K562 (cell line): ENCODE measurements around the gene DNAJC13.
"Not testable (repeated sequence)": the region's sequence is repeated elsewhere in the genome, so short reads cannot be mapped to it uniquely, and the experiment has no call there.

Source experiments
- RFX5 ChIP-seq: IDR thresholded peaks from 2 replicates; pipeline ENCODE4 v1.6.1; 2011; ENCODE audit warnings: low read depth, mild to moderate bottlenecking, improper control_type of control experiment, low read length
- ZSCAN29 ChIP-seq: fragments of 450-650 bp; IDR thresholded peaks from 2 replicates; pipeline ENCODE4 v1.6.1; 2017

DNA sequence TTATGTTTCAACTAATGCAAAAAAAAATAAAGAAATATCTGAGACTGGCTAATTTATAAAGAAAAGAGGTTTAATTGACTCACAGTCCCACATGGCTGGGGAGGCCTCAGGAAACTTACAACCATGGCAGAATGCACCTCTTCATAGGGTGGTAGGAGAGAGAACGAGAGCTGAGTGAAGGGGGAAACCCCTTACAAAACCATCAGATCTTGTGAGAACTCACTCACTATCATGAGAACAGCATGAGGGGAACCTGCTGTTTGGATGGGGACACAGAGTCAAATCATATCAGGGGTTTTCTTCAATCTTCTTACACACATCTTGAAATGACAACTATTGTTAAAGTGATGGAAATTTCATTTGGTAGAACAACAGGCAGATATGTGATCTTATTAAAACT, 24.6 kb upstream of the DNAJC13 start:
- not testable (repeated sequence) for TF ChIP-seq RFX5, ZSCAN29
